SK-N-SH (cell line): ENCODE data around the gene ELOVL2.

Source experiments
- CTCF ChIP-seq: fragments of 200-600 bp; sonication (generic); IDR thresholded peaks from 2 replicates; pipeline ENCODE4 v1.6.1; 2017; ENCODE audit warnings: antibody characterized with exemption, mild to moderate bottlenecking, moderate library complexity
- YY1 ChIP-seq: IDR thresholded peaks from 2 replicates; pipeline ENCODE4 v1.4.0; 2012; ENCODE audit warnings: low read depth, mild to moderate bottlenecking

DNA sequence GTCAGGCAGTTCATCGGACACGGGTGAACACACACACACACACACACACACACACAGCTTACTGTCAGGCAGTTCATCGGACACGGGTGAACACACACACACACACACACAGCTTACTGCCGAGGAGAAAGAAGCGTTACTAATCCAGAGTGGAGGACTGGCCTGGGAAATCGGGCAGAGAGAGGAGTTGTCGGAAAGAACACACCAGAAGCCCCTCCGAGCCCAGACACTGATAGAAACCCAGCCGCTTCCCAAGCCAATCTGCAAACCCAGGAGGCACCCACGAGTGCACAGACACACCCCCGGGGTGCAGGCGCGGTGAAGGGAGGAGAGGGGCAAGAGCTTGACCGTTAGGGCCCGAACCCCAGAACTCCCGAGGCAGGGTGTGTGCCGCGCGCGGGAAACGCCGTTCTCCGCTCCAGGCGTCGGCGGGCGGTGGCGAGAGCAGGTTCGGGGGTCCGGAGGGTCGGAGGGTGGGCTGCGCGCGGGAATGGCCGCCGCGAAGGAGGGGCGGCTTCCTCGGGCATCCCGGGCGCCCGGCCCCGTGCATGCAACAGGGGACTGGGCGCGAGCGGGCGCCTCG, 636 bp downstream of the ELOVL2 start:
- no peak for TF ChIP-seq YY1
- TF ChIP-seq CTCF, result no peak
